Fibroblast of villous mesenchyme (primary cell): Measurements from ENCODE around the gene MVB12B. TPM values are rescaled to one million over a fixed set of nuclear protein-coding genes. Genes with fewer than 3 reads are reported as not detected.
A peak's percentile ranks its signal among the peaks of the same experiment; 100 is the strongest.

Source experiments
- DNase-seq: peaks from one replicate; pipeline ENCODE4 v3.0.0-alpha.2; 2010; ENCODE audit warnings: low read depth
- H3K4me3 ChIP-seq: 2 replicates; pipeline ENCODE4 v1.5.1; 2011; ENCODE audit warnings: low read depth, mild to moderate bottlenecking, low read length
- CTCF ChIP-seq: IDR thresholded peaks from 2 replicates; pipeline ENCODE4 v1.5.1; 2012; ENCODE audit warnings: low read depth, mild to moderate bottlenecking, low read length; ENCODE audit not compliant: insufficient read depth
- total RNA-seq: library from RNA; depleted of rRNA; stranded (reverse); fragments of >200 nt; gene quantifications from 2 replicates; pipeline ENCODE4 v1.2.3, GENCODE V29; 2012

Gene MVB12B
- total RNA-seq, 1 donor: 3.5 TPM

GRCh38 chr9:126498331-126498730 is 171.7 kb downstream of the MVB12B start:
- no peak for TF ChIP-seq CTCF
- H3K4me3 ChIP-seq: no peak overlapping the region
- no peak for DNase-seq

GRCh38 chr9:126499005-126499910 is 172.6 kb downstream of the MVB12B start:
- peak; percentile 98 for TF ChIP-seq CTCF

GRCh38 chr9:126499911-126500599 is 173.4 kb downstream of the MVB12B start:
- DNase-seq: no peak
- no peak for TF ChIP-seq CTCF
- H3K4me3 ChIP-seq: peak overlapping the region; percentile 53

More at GRCh38 chr9:126499005-126499910, 172.6 kb downstream of the MVB12B start:
- peak overlapping the region; percentile 53 for H3K4me3 ChIP-seq
- DNase-seq: peak; percentile 55

DNA sequence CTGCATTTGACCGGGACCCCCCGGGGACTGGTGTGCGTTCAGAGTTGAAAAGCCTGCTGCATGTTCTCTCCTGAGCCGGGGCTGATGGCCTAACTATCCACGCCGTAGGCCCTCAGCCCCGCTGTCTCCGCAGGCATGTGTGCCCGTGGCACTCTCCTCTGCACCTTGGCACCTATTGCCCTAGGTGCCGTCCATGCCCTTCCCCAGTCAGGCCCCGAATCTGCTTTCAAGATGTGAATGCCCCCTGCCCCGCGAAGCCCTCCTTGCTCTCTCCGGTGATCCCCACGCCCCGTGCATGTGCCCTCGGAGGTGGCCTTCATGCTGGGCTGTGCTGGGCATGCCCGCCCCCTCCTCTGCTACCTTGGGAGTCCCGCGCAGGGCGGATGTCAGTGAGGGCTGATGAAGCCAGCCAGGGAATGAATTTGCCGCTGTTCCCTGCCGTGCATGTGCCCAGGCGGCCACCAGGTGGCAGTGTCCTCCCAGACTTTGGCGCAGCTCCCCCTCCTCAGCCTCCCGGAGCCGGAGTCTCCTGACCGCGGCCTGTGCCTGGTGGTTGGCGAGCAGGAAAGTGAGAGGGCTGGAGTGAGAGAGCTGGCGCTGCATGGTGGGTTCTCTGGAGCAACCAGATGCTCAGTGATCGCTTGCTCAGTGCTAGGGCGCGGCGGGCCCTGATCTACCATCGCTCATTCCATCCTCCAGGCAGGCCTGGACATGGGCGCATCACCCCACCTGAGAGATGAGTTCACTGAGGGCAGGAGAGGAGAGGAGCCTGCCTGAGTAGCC is 174.2 kb downstream of the MVB12B start:
- peak; percentile 84 for TF ChIP-seq CTCF
- peak; percentile 68 for DNase-seq
- H3K4me3 ChIP-seq: no peak overlapping the region

GRCh38 chr9:126501383-126502331 is 175.0 kb downstream of the MVB12B start:
- TF ChIP-seq CTCF: no peak
- no peak for DNase-seq
- H3K4me3 ChIP-seq: no peak overlapping the region
